AG08396 (cell line): ENCODE measurements around the gene TAS2R4.
"Not testable (repeated sequence)": the region's sequence is repeated elsewhere in the genome, so short reads cannot be mapped to it uniquely, and the experiment has no call there.

Experiments used
- DNase-seq: peaks from one replicate; pipeline ENCODE4 v3.0.0; 2012; ENCODE audit warnings: low spot score, mixed read lengths

Gene TAS2R4

DNA sequence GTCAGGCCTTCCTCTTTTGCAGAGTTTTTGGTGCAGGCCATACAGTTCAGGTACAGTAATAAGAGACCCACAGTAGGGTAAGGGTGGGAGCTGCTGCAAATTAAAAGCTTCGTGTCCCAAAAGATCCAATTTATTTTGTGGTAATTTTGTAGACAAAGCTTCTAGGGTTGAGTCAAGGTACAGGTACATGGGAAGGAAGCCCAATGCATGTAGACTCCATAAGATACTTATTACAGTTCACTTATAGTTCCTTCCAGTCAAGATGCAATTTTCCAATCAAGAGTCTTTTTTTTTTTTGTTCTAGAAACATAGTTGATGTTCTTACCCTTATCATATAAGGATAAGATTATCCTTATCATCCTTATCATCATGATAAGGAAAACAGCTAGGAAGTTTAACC is at the start of gene TAS2R4:
TAS2R4 (plus strand) TSS at position 301 of the 400 bp plus-strand sequence. CDS start 1,815 bp downstream, outside the sequence.
- no peak for DNase-seq

DNA sequence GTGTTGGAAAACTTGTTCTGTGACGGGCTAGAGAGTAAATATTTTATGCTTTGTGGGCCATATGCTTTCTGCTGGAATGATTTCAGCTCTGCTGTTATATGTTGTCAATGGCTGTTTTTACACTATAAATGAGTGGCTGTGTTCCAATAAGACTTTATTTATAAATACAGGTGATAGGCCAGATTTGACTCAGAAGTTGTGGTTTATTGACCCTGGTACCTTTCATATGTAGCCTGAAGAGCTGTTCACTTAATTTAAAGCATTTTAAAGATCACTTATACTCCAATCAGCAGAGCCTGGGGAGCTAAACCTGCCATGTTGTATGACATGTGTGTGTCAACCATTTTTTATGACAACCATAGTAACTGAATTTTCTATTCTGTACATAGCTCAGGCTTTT is 47.5 kb upstream of the TAS2R4 start:
- no peak for DNase-seq

GRCh38 chr7:141731476-141732149 is 44.9 kb upstream of the TAS2R4 start:
- no peak for DNase-seq

DNA sequence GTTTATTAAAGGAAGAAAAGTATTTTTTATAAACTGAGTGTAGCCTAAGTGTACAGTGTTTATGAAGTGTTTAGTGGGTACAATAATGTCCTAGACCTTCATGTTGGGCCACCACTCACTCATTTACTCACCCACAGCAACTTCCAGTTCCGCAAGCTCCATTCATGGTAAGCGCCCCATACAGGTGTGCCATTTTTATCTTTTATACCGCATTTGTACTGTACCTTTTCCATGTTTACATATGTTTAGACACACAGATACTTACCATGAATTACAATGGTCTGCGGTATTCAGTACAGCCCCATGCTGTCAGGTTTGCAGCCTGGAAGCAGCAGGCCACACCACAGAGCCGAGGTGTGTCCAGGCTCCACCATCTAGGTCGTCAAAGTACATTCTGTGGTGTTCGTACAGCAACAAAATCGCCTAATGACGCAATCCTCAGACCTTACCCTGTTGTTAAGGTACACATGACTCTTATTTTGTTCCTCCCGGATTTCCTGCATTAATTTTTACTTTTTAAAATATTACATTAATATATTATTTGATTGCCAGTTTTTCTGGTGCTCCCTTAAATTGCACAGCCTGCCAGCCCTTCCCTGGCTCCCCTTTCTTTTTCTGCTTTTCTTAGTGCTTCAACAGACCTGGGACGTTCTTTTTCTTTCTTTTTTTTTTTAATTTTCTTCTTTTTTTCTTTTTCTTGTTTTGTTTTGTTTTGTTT is 39.2 kb upstream of the TAS2R4 start:
- DNase-seq = no peak

- peak; percentile 89 for DNase-seq
These were observed 38.5 kb upstream of the TAS2R4 start, which contains the start of gene SSBP1 for GRCh38 chr7:141737836-141738591. Gene SSBP1, plus strand, starts transcription at chr7:141738358. Its CDS starts 809 bp downstream, at chr7:141739167.

DNA sequence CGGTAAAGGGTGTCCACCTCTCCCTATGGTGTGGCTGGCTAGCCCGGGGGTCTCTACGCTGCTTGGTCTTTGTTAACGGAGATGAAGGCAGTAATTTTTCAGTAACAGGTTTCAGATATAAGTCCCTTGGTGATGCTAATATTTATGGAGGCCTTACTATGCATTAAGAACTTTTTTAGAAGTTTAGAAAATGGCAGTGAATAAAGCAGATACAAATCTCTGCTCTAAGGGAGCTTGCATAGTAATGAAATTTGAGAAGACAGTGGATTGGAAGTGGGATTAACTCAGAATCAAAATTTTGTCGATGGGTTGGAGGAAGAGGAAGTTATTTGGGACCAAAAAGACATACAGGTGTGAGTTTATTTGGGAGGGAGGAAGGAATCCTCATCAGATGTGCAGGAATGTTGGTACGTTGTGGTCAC is 37.9 kb upstream of the TAS2R4 start:
- DNase-seq = no peak

DNA sequence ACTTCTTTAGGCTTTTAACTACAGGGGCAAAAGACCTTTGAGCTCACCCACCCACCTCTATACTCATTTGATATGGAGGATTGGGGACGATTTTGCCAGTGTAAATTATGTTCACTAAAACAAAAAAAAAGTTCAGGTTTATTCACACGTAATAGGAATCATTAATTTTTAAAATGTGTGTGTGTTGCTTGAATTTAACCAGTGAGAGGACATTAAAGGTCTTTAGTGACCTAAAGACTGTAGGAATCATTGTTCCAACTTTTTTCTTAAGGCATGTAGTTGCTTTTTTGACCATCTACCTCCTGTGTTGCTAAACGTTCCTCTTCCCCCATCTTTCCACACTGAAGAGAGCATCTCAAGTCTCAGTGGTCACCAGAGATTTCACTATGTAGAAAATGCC is 37.2 kb upstream of the TAS2R4 start:
- DNase-seq = no peak

DNA sequence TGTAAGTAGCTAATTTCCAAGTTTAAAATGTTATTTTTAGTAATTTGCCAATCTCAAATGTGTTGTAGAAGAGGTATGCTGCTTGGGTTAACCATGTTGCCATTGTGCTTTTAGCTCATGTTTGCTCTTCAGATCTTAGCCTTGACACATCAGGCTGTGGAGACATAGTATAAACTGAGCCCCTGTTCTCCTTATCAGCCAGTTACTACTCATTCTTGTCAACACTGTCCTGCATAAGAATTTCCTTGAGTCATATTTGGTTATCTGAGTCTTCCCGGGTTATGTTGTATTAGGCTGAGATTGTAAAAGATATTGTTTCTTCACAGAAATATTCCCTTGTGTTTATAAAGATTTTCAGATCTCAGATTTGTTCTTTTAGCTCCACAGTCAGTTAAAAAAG is 34.2 kb upstream of the TAS2R4 start:
- DNase-seq = no peak

- DNase-seq = no peak
These were observed 32.3 kb upstream of the TAS2R4 start for GRCh38 chr7:141744131-141744530.

- DNase-seq = no peak
These were observed 28.1 kb upstream of the TAS2R4 start for GRCh38 chr7:141748396-141748795.

DNA sequence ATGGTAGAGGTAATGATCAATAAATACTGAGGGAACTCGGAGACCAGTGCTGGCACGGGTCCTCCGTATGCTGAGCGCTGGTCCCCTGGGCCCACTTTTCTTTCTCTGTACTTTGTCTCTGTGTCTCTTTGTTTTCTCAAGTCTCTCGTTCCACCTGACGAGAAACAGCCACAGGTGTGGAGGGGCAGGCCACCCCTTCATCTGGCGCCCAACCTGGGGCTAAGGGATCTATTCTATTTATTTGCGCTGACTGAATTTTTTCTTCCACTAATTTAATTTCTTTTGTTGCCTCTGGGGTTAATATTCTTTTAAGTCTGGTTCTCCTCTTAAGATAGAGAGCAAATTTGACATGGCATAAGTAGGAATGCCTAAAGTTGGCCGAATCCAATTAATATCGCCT is 24.6 kb upstream of the TAS2R4 start:
- not testable (repeated sequence) for DNase-seq

- no peak for DNase-seq
These were observed 23.8 kb upstream of the TAS2R4 start for GRCh38 chr7:141752634-141753033.

- peak; percentile 13 for DNase-seq
These were observed 21.5 kb upstream of the TAS2R4 start for GRCh38 chr7:141754939-141755338.

GRCh38 chr7:141763797-141764196 is 12.7 kb upstream of the TAS2R4 start, which contains the start of gene TAS2R3:
Gene TAS2R3, plus strand, starts transcription at chr7:141764097. Its CDS starts 62 bp downstream, at chr7:141764159.
- DNase-seq = no peak

GRCh38 chr7:141770083-141770583 is 6.3 kb upstream of the TAS2R4 start:
- DNase-seq = not testable (repeated sequence)

DNA sequence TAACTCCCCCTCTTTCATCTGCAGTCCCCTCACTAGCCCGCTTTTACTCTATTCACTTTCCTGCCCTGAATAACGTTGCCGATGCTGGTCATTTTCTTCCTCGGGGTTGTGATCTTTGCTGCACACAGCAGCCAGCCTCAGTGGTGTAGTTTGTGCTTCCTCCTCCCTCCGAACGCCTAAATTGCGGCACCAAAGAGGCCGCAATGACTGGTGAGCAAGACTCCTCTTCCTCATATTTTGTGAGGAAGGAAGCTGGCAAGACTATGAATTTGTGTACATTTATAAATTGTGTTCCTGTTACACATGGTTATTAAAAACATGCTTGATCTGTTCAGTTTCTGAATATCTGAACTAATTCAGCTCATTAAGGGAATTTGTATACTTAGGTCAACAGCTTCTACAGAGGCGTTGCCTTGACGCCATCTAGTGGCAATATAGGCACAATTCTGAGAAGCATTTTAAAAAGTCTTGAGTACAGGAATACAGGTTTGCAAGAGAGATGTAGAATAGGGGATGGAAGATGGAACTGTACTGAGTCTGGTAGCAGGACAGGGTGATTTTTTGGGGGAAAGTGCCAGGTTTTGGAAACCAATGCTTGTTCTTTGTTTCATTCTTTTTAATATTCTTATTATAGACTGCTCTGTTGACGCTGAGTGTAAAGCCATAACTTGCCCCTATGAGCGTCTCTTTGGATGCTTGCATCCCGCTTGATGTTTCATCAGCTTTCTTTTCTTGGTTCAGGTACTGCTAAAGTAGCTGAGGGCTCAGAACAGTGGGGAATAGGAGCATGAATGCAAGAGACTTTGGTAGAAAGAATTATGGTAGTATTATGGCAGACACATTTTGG is 9.5 kb downstream of the TAS2R4 start:
- DNase-seq = peak; percentile 44

GRCh38 chr7:141788296-141788695 is 11.8 kb downstream of the TAS2R4 start:
- DNase-seq = no peak

- no peak for DNase-seq
These were observed 13.4 kb downstream of the TAS2R4 start, which contains the start of gene TAS2R5 for GRCh38 chr7:141789917-141790316. Gene TAS2R5, plus strand, starts transcription at chr7:141790217. Its CDS starts 145 bp downstream, at chr7:141790362.

DNA sequence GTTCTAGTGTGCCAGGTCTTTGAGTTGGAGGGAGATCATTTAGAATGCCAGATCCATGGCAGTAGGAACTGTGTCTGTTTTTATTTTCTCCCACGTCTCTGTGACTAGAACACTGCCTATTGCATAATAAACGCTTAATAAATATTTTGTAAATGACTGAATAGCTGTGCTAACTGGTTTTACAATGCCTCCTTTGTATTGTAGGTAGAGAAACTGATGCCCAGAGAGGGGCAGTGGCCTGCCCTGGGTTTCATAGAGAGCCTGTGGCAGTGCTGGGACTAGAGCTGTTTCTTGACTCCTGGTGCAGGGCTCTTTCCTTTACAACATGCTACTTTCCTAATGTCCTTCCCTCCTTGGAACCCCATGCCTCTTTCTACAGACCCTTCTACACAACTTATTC is 16.1 kb downstream of the TAS2R4 start:
- DNase-seq = no peak

DNA sequence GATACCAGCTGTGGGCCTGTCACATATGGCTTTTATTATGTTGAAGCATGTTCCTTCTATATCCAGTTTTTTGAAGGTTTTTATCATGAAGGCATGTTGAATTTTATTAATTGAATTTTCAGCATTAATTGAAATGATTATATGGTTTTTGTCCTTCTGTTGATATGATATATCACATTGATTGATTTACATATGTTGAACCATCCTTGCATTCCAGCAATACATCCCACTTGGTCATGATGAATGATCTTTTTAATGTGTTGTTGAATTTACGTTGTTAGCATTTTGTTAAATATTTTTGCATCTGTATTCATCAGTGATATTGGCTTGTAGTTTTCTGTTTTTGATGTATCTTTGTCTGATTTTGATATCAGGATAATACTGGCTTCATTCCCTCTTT is 43.6 kb downstream of the TAS2R4 start:
- no peak for DNase-seq

GRCh38 chr7:141822432-141822831 is 46.0 kb downstream of the TAS2R4 start:
- DNase-seq = not testable (repeated sequence)
